ENCODE results near the gene THG1L. TPM values are rescaled to one million over a fixed set of nuclear protein-coding genes. Genes with fewer than 3 reads are reported as not detected.
"Not testable (repeated sequence)": the region's sequence is repeated elsewhere in the genome, so short reads cannot be mapped to it uniquely, and the experiment has no call there.

Gene THG1L
- total and polyA plus RNA-seq, 2 experiments from 2014 or later: 12.2 to 13.8 TPM

GRCh38 chr5:157727858-157728257 lies 3.4 kb upstream of the THG1L start:
- H3K4me2 ChIP-seq; H2AFZ ChIP-seq; H3K27ac ChIP-seq (ENCODE audit: low read depth); H3K9me3 Mint-ChIP-seq; H3K27ac Mint-ChIP-seq; H3F3A ChIP-seq (replicated peaks; ENCODE audit: low read depth); H3K27me3 ChIP-seq (ENCODE audit: insufficient read depth); H3K4me1 ChIP-seq (ENCODE audit: insufficient read depth); H3K4me1 Mint-ChIP-seq; H4K20me1 ChIP-seq (replicated peaks; ENCODE audit: insufficient read depth); H3K79me2 ChIP-seq (replicated peaks; ENCODE audit: insufficient read depth); ATAC-seq; DNase-seq (ENCODE audit: low spot score); H3K4me3 Mint-ChIP-seq; H3K9me2 ChIP-seq (ENCODE audit: insufficient read depth); H3K4me3 ChIP-seq; H3K36me3 ChIP-seq (ENCODE audit: insufficient read depth); H3K36me3 Mint-ChIP-seq (ENCODE audit: low read depth): not testable (repeated sequence)
- H3K27me3 Mint-ChIP-seq (ENCODE audit: insufficient read depth, low read depth, poor library complexity): peaks cover 10% of the 10 kb centered on the region

- Histone ChIP-seq H3K4me3 (no peak overlapping the region), H2AFZ (no peak overlapping the region), H4K20me1 (replicated peaks; ENCODE audit: insufficient read depth) (0 out of 2 replicates have a peak, but pooled peaks cover 10% of the 10 kb centered on the region), H3K36me3 (ENCODE audit: insufficient read depth) (peaks cover 12% of the 10 kb centered on the region), H3K4me2 (no peak overlapping the region), H3K27me3 (ENCODE audit: insufficient read depth) (no peaks in the 10 kb centered on the region), H3K4me1 (ENCODE audit: insufficient read depth) (0 out of 2 replicates have a peak, but pooled peaks cover 3% of the 10 kb centered on the region), H3K9me2 (ENCODE audit: insufficient read depth) (no peaks in the 10 kb centered on the region), H3F3A (replicated peaks; ENCODE audit: low read depth) (no peaks in the 10 kb centered on the region), H3K79me2 (replicated peaks; ENCODE audit: insufficient read depth) (peaks cover 3% of the 10 kb centered on the region; the same call in 1 of the 2 replicates), H3K27ac (ENCODE audit: low read depth) (no peak overlapping the region)
- Mint-ChIP-seq H3K27me3 (ENCODE audit: insufficient read depth, low read depth, poor library complexity) (peaks cover 10% of the 10 kb centered on the region), H3K36me3 (ENCODE audit: low read depth) (peaks cover 17% of the 10 kb centered on the region), H3K4me3 (no peak overlapping the region), H3K27ac (no peak overlapping the region), H3K4me1 (peaks cover 5% of the 10 kb centered on the region), H3K9me3 (no peaks in the 10 kb centered on the region)
- DNase-seq (ENCODE audit: low spot score) (no peak), ATAC-seq (no peak)
- TF ChIP-seq ZNF462 (CRISPR knock-in tag; IDR thresholded peaks at IDR 0.05) (no peak), EZH2phosphoT487 (IDR thresholded peaks at IDR 0.05; ENCODE audit: unreplicated experiment) (no peak), CREB1 (CRISPR knock-in tag; IDR thresholded peaks at IDR 0.05; ENCODE audit: low read depth) (no peak), CTCF (conservative IDR thresholded peaks at IDR 0.05; ENCODE audit: low read depth in 2 of 2) (no peak), STAT1 (IDR thresholded peaks at IDR 0.05; ENCODE audit: unreplicated experiment) (no peak), ZNF114 (CRISPR knock-in tag; IDR thresholded peaks at IDR 0.05) (no peak), POLR2AphosphoS5 (IDR thresholded peaks at IDR 0.05; ENCODE audit: low read depth) (no peak), ZNF331 (CRISPR knock-in tag; IDR thresholded peaks at IDR 0.05; ENCODE audit: low read depth) (no peak), JUNB (IDR thresholded peaks at IDR 0.05; ENCODE audit: unreplicated experiment) (no peak)
These were observed 1.4 kb upstream of the THG1L start for GRCh38 chr5:157729858-157730257.
